ENCODE measurements around the gene GHRH. TPM values are rescaled to one million over a fixed set of nuclear protein-coding genes. Genes with fewer than 3 reads are reported as not detected.
A peak's percentile ranks its signal among the peaks of the same experiment; 100 is the strongest.

The GHRH gene
- polyA plus RNA-seq (2012; ENCODE audit: low read depth, missing spikeins), result not detected

GRCh38 chr20:37261714-37262113, at the start of gene GHRH:
TSS of gene GHRH (minus strand) at chr20:37261814. CDS start at chr20:37256889, 4,925 bp downstream.
- no peak for FAIRE-seq
- no peak for TF ChIP-seq POU2F2 (IDR thresholded peaks at IDR 0.05; ENCODE audit: low read depth, low read length)
- no peak for TF ChIP-seq TAF1 (IDR thresholded peaks at IDR 0.05; ENCODE audit: low read depth, low read length)
- no peak for TF ChIP-seq PAX5 (IDR thresholded peaks at IDR 0.05; ENCODE audit: insufficient read depth, low read length, severe bottlenecking)
- TF ChIP-seq POLR2A (IDR thresholded peaks at IDR 0.05; ENCODE audit: low read depth, low read length), result no peak
- no peak for TF ChIP-seq POLR2AphosphoS5 (IDR thresholded peaks at IDR 0.05; ENCODE audit: low read depth, low read length)
- TF ChIP-seq SPI1 (IDR thresholded peaks at IDR 0.05; ENCODE audit: low read depth, low read length), result no peak
- no peak for DNase-seq (ENCODE audit: insufficient read length, low spot score)

DNA sequence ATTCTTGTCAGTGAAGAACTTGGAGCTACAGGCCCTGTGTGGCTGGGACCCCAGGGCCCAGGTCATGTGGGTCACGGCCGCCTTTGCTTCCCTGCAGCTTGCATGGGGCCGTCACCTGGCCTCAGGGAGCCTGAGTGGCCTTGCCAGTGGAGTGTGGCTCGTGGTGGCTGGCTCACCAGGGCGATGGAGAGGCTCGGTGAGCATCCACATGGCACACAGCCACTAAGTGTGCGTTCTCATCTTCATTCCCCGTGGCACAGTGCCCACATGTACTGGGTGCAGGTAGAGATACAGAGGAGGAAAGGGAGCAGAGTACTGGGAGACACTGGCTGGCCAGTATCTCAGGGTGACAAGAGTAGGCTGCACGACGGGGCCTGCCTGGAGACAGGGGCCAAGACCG, 49.3 kb upstream of the GHRH start:
- DNase-seq (ENCODE audit: insufficient read length, low spot score) (no peak), FAIRE-seq (no peak)
- TF ChIP-seq SPI1 (IDR thresholded peaks at IDR 0.05; ENCODE audit: low read depth, low read length) (no peak), POU2F2 (IDR thresholded peaks at IDR 0.05; ENCODE audit: low read depth, low read length) (no peak), POLR2A (IDR thresholded peaks at IDR 0.05; ENCODE audit: low read depth, low read length) (no peak), TAF1 (IDR thresholded peaks at IDR 0.05; ENCODE audit: low read depth, low read length) (no peak), POLR2AphosphoS5 (IDR thresholded peaks at IDR 0.05; ENCODE audit: low read depth, low read length) (no peak)

DNA sequence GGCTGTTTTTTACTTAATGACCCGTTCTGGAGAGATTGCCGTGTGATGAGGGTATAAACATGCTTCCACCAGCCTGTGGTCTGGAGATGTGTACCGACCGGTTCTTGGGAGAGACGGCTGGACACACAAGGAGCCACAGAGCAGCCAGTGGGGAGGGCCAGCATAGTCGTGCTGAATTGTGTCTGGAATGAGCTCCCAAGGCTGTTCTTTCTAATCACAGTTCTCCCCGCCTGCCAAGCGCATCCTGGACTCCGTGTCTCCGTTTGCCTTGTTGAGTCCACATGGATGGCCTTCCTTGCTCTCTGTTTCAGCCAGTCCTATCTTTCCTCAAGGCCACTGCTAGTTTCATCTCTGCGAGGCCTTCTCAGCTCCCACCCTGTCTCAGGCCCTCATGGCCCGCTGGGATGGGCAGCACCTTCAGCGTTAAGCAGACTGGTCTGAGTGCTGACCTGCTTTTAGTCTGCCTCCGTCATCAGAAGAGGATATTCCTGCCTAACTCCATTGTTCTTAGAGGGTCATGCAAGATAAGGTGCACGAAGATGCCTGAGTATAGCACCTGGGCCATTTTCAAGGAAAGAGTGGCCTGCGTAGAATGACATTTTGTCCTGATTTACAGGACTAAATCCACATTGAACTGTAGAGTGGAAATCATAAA, 48.4 kb upstream of the GHRH start:
- no peak for DNase-seq (ENCODE audit: insufficient read length, low spot score)
- FAIRE-seq, result no peak
- TF ChIP-seq POLR2A (IDR thresholded peaks at IDR 0.05; ENCODE audit: low read depth, low read length) (no peak), PAX5 (IDR thresholded peaks at IDR 0.05; ENCODE audit: insufficient read depth, low read length, severe bottlenecking) (no peak), TAF1 (IDR thresholded peaks at IDR 0.05; ENCODE audit: low read depth, low read length) (no peak), POU2F2 (IDR thresholded peaks at IDR 0.05; ENCODE audit: low read depth, low read length) (no peak), SPI1 (IDR thresholded peaks at IDR 0.05; ENCODE audit: low read depth, low read length) (no peak), POLR2AphosphoS5 (IDR thresholded peaks at IDR 0.05; ENCODE audit: low read depth, low read length) (no peak)

GRCh38 chr20:37309290-37309689, 47.7 kb upstream of the GHRH start:
- DNase-seq (ENCODE audit: insufficient read length, low spot score) (no peak), FAIRE-seq (no peak)
- TF ChIP-seq POU2F2 (IDR thresholded peaks at IDR 0.05; ENCODE audit: low read depth, low read length) (no peak), PAX5 (IDR thresholded peaks at IDR 0.05; ENCODE audit: insufficient read depth, low read length, severe bottlenecking) (no peak), POLR2A (IDR thresholded peaks at IDR 0.05; ENCODE audit: low read depth, low read length) (no peak), TAF1 (IDR thresholded peaks at IDR 0.05; ENCODE audit: low read depth, low read length) (no peak), POLR2AphosphoS5 (IDR thresholded peaks at IDR 0.05; ENCODE audit: low read depth, low read length) (no peak), SPI1 (IDR thresholded peaks at IDR 0.05; ENCODE audit: low read depth, low read length) (no peak)

- peak; percentile 96 for FAIRE-seq
- DNase-seq (ENCODE audit: insufficient read length, low spot score), result peak; percentile 62
- TF ChIP-seq POLR2A (IDR thresholded peaks at IDR 0.05; ENCODE audit: low read depth, low read length) (peak; percentile 36; the same call in 1 of the 2 replicates), POLR2AphosphoS5 (IDR thresholded peaks at IDR 0.05; ENCODE audit: low read depth, low read length) (no peak)
Measured at GRCh38 chr20:37308086-37309050, 46.8 kb upstream of the GHRH start.

- FAIRE-seq (no peak), DNase-seq (ENCODE audit: insufficient read length, low spot score) (no peak)
- TF ChIP-seq POLR2AphosphoS5 (IDR thresholded peaks at IDR 0.05; ENCODE audit: low read depth, low read length) (no peak), POLR2A (IDR thresholded peaks at IDR 0.05; ENCODE audit: low read depth, low read length) (0 out of 2 replicates have a peak, but pooled peaks have one; percentile 21)
Measured at GRCh38 chr20:37305839-37306238, 44.2 kb upstream of the GHRH start.

GRCh38 chr20:37305079-37305478, 43.5 kb upstream of the GHRH start:
- FAIRE-seq, result no peak
- no peak for DNase-seq (ENCODE audit: insufficient read length, low spot score)
- TF ChIP-seq POU2F2 (IDR thresholded peaks at IDR 0.05; ENCODE audit: low read depth, low read length), result no peak
- no peak for TF ChIP-seq SPI1 (IDR thresholded peaks at IDR 0.05; ENCODE audit: low read depth, low read length)

DNA sequence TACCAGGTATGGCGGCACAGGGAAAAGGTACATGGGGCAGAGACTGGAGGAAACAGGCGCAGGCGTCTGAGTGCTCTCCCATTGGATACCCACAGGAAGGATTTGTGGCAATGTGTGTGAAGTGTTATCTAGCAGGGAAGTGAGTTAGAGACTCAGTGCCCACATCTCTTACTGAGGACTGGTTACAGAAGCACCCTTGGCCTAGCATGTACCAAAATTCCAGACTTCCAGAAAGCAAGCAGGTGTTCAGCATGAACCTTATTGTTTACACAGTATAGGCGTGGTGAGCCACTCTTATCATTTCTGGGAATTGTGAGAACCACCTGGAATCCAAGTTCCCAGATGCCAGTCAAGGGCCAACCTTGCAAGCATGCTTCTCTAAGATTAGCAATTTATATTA, 42.0 kb upstream of the GHRH start:
- FAIRE-seq, result no peak
- TF ChIP-seq TAF1 (IDR thresholded peaks at IDR 0.05; ENCODE audit: low read depth, low read length) (no peak), POU2F2 (IDR thresholded peaks at IDR 0.05; ENCODE audit: low read depth, low read length) (no peak), SPI1 (IDR thresholded peaks at IDR 0.05; ENCODE audit: low read depth, low read length) (no peak), POLR2AphosphoS5 (IDR thresholded peaks at IDR 0.05; ENCODE audit: low read depth, low read length) (no peak), POLR2A (IDR thresholded peaks at IDR 0.05; ENCODE audit: low read depth, low read length) (no peak), PAX5 (IDR thresholded peaks at IDR 0.05; ENCODE audit: insufficient read depth, low read length, severe bottlenecking) (no peak)

GRCh38 chr20:37302981-37303380, 41.4 kb upstream of the GHRH start:
- FAIRE-seq (no peak), DNase-seq (ENCODE audit: insufficient read length, low spot score) (no peak)
- TF ChIP-seq PAX5 (IDR thresholded peaks at IDR 0.05; ENCODE audit: insufficient read depth, low read length, severe bottlenecking) (no peak), POLR2AphosphoS5 (IDR thresholded peaks at IDR 0.05; ENCODE audit: low read depth, low read length) (no peak)

More for the DNA sequence above, 42.0 kb upstream of the GHRH start:
- DNase-seq (ENCODE audit: insufficient read length, low spot score), result no peak

- FAIRE-seq, result no peak
- DNase-seq (ENCODE audit: insufficient read length, low spot score), result no peak
- TF ChIP-seq PAX5 (IDR thresholded peaks at IDR 0.05; ENCODE audit: insufficient read depth, low read length, severe bottlenecking), result no peak
- TF ChIP-seq POU2F2 (IDR thresholded peaks at IDR 0.05; ENCODE audit: low read depth, low read length), result no peak
Measured at GRCh38 chr20:37301558-37301957, 39.9 kb upstream of the GHRH start.
